NCI-H128 (cell line): Measurements from ENCODE around the gene BTN1A1.
"Not testable (repeated sequence)": the region's sequence is repeated elsewhere in the genome, so short reads cannot be mapped to it uniquely, and the experiment has no call there.

ENCODE experiments used
- DNase-seq: peaks from one replicate; lab custom pipeline; 2025; ENCODE audit not compliant: unreplicated experiment; lab: John Stamatoyannopoulos, UW

Gene BTN1A1

GRCh38 chr6:26511033-26511432 lies 10.9 kb downstream of the BTN1A1 start:
- not testable (repeated sequence) for DNase-seq

- no peak for DNase-seq
Observed at GRCh38 chr6:26514984-26515383, 14.9 kb downstream of the BTN1A1 start.

- DNase-seq, result no peak
Observed at GRCh38 chr6:26516481-26517427, 16.7 kb downstream of the BTN1A1 start.

- DNase-seq, result no peak
Observed at GRCh38 chr6:26519359-26519758, 19.3 kb downstream of the BTN1A1 start.

GRCh38 chr6:26520237-26520849 lies 20.2 kb downstream of the BTN1A1 start:
- DNase-seq, result no peak

- peak; percentile 73 for DNase-seq
Observed at GRCh38 chr6:26520850-26521599, 20.9 kb downstream of the BTN1A1 start.

GRCh38 chr6:26521600-26522391 lies 21.7 kb downstream of the BTN1A1 start:
- no peak for DNase-seq

- not testable (repeated sequence) for DNase-seq
Observed at GRCh38 chr6:26522486-26523228, 22.6 kb downstream of the BTN1A1 start.

GRCh38 chr6:26524314-26524713 lies 24.2 kb downstream of the BTN1A1 start:
- not testable (repeated sequence) for DNase-seq

- DNase-seq, result no peak
Observed at GRCh38 chr6:26524722-26525370, 24.7 kb downstream of the BTN1A1 start.

- DNase-seq, result no peak
Observed at GRCh38 chr6:26525838-26526237, 25.7 kb downstream of the BTN1A1 start.

GRCh38 chr6:26526928-26527327 lies 26.8 kb downstream of the BTN1A1 start:
- DNase-seq, result no peak

- DNase-seq, result no peak
Observed at GRCh38 chr6:26530203-26530602, 30.1 kb downstream of the BTN1A1 start.

GRCh38 chr6:26531897-26532296 lies 31.8 kb downstream of the BTN1A1 start:
- no peak for DNase-seq

- DNase-seq, result peak; percentile 90
Observed at GRCh38 chr6:26532699-26533531, 32.8 kb downstream of the BTN1A1 start.

GRCh38 chr6:26533532-26533931 lies 33.4 kb downstream of the BTN1A1 start:
- DNase-seq, result no peak

GRCh38 chr6:26534681-26535465 lies 34.8 kb downstream of the BTN1A1 start:
- no peak for DNase-seq
